Mesangial cell (primary cell): Measurements from ENCODE around the gene NLRP11. TPM values are rescaled to one million over a fixed set of nuclear protein-coding genes. Genes with fewer than 3 reads are reported as not detected.

Experiments used
- total RNA-seq: library from RNA; depleted of rRNA; stranded (reverse); fragments of >200 nt; gene quantifications from 2 replicates; pipeline ENCODE4 v1.2.3, GENCODE V29; 2015

The NLRP11 gene
- not detected in 2 replicates for total RNA-seq

GRCh38 chr19:55831846-55832245 is at the start of gene NLRP11:
NLRP11 (minus strand) TSS chr19:55831999; CDS start chr19:55818174, 13,825 bp downstream.

GRCh38 chr19:55836340-55836739 is 4.5 kb upstream of the NLRP11 start, which contains the start of gene NLRP4:
NLRP4 (plus strand) TSS chr19:55836540; CDS start chr19:55852081, 15,541 bp downstream.

GRCh38 chr19:55768818-55769217 is 63.0 kb downstream of the NLRP11 start, which contains the start of gene RFPL4AL1:
RFPL4AL1 (plus strand) TSS chr19:55769118; CDS start chr19:55771805, 2,687 bp downstream.

GRCh38 chr19:55758797-55759196 is 73.0 kb downstream of the NLRP11 start, which contains the start of gene RFPL4A:
RFPL4A (plus strand) TSS chr19:55759097; CDS start chr19:55761801, 2,704 bp downstream.

GRCh38 chr19:55738302-55738701 is 93.5 kb downstream of the NLRP11 start, which contains the start of gene NLRP9:
NLRP9 (minus strand) TSS chr19:55738402; CDS start chr19:55738374, 28 bp downstream.

Other genes with a start within 250 kb of the NLRP11 start
- gene FIZ1, start 232.5 kb downstream of the NLRP11 start, total RNA-seq: 6.0 and 8.5 TPM in 2 replicates
- 18.4 and 25.5 TPM in 2 replicates for gene ZNF524, start 231.7 kb downstream of the NLRP11 start, total RNA-seq
- gene ZNF865, start 226.4 kb downstream of the NLRP11 start, total RNA-seq: 4.6 and 12.7 TPM in 2 replicates
- gene ZNF784, start 207.4 kb downstream of the NLRP11 start, total RNA-seq: 3.7 and 6.7 TPM in 2 replicates
- gene ZNF580, start 191.0 kb downstream of the NLRP11 start, total RNA-seq: 24.8 and 59.3 TPM in 2 replicates
- gene ZNF581, start 188.3 kb downstream of the NLRP11 start, total RNA-seq: 23.1 and 60.6 TPM in 2 replicates
- gene CCDC106, start 183.8 kb downstream of the NLRP11 start, total RNA-seq: 10.6 and 30.8 TPM in 2 replicates
- gene U2AF2, start 177.0 kb downstream of the NLRP11 start, total RNA-seq: 113 and 234 TPM in 2 replicates
- gene EPN1, start 156.8 kb downstream of the NLRP11 start, total RNA-seq: 112 and 155 TPM in 2 replicates
- gene NLRP9, start 93.6 kb downstream of the NLRP11 start, total RNA-seq: not detected in 2 replicates
- gene RFPL4A, start 72.9 kb downstream of the NLRP11 start, total RNA-seq: not detected in 2 replicates
- not detected in 2 replicates for gene RFPL4AL1, start 62.9 kb downstream of the NLRP11 start, total RNA-seq
- gene NLRP4, start 4.5 kb upstream of the NLRP11 start, total RNA-seq: not detected in 2 replicates
- gene NLRP13, start 100.3 kb upstream of the NLRP11 start, total RNA-seq: not detected in 2 replicates
- gene NLRP8, start 115.8 kb upstream of the NLRP11 start, total RNA-seq: not detected in 2 replicates
- gene NLRP5, start 154.8 kb upstream of the NLRP11 start, total RNA-seq: not detected in 2 replicates